Astrocyte (in vitro differentiated cells and primary cell): ENCODE results near the gene MYCBPAP. TPM values are rescaled to one million over a fixed set of nuclear protein-coding genes. Genes with fewer than 3 reads are reported as not detected.

Source experiments
- DNase-seq: peaks from one replicate; pipeline ENCODE4 v3.0.0-alpha.2; 2010; ENCODE audit warnings: low read depth
- FAIRE-seq: peaks from 2 replicates; lab custom pipeline; 2011; peaks lifted over from hg19 to GRCh38; lab: Jason Lieb, UNC
- H2AFZ ChIP-seq: 2 replicates; pipeline ENCODE4 v1.6.0; 2012; ENCODE audit warnings: low read depth, low read length, inconsistent platforms
- H3K27ac ChIP-seq: 2 replicates; pipeline ENCODE4 v1.5.1; 2011; ENCODE audit warnings: low read depth, low read length, inconsistent platforms
- H3K27me3 ChIP-seq: 2 replicates; pipeline ENCODE4 v1.6.0; 2011; ENCODE audit warnings: low read length, inconsistent platforms; ENCODE audit not compliant: insufficient read depth
- H3K36me3 ChIP-seq: 2 replicates; pipeline ENCODE4 v1.5.1; 2011; ENCODE audit warnings: low read length, inconsistent platforms; ENCODE audit not compliant: insufficient read depth
- H3K4me1 ChIP-seq: 2 replicates; pipeline ENCODE4 v1.5.1; 2011; ENCODE audit warnings: low read length, inconsistent platforms; ENCODE audit not compliant: insufficient read depth
- H3K4me2 ChIP-seq: 2 replicates; pipeline ENCODE4 v1.6.0; 2012; ENCODE audit warnings: low read length, inconsistent platforms
- H3K4me3 ChIP-seq: 2 replicates; pipeline ENCODE4 v1.5.1; 2011; ENCODE audit warnings: low read depth, mild to moderate bottlenecking, low read length, inconsistent platforms; ENCODE audit not compliant: insufficient read depth
- H3K79me2 ChIP-seq: 2 replicates; pipeline ENCODE4 v1.6.0; 2012; ENCODE audit warnings: mild to moderate bottlenecking, low read length, inconsistent platforms; ENCODE audit not compliant: insufficient read depth
- H3K9ac ChIP-seq: 2 replicates; pipeline ENCODE4 v1.6.0; 2012; ENCODE audit warnings: mild to moderate bottlenecking, low read length, inconsistent platforms
- H3K9me3 ChIP-seq: 2 replicates; pipeline ENCODE4 v1.5.1; 2012; ENCODE audit warnings: low read depth, mild to moderate bottlenecking, low read length, inconsistent platforms; ENCODE audit not compliant: insufficient read depth
- H4K20me1 ChIP-seq: 2 replicates; pipeline ENCODE4 v1.6.0; 2012; ENCODE audit warnings: low read length, inconsistent platforms; ENCODE audit not compliant: insufficient read depth
- H3K27ac Mint-ChIP-seq: one replicate; pipeline ENCODE4 v1.8.0; 2021; ENCODE audit warnings: mild to moderate bottlenecking, mixed read lengths; ENCODE audit not compliant: unreplicated experiment
- H3K27me3 Mint-ChIP-seq: one replicate; pipeline ENCODE4 v1.8.0; 2021; ENCODE audit warnings: low read depth, mixed read lengths; ENCODE audit not compliant: unreplicated experiment
- H3K36me3 Mint-ChIP-seq: one replicate; pipeline ENCODE4 v1.8.0; 2021; ENCODE audit warnings: low read depth, mixed read lengths; ENCODE audit not compliant: unreplicated experiment
- H3K4me1 Mint-ChIP-seq: one replicate; pipeline ENCODE4 v1.8.0; 2021; ENCODE audit warnings: low read depth, mixed read lengths; ENCODE audit not compliant: unreplicated experiment
- H3K4me3 Mint-ChIP-seq: one replicate; pipeline ENCODE4 v1.8.0; 2021; ENCODE audit warnings: mild to moderate bottlenecking, moderate library complexity, mixed read lengths; ENCODE audit not compliant: unreplicated experiment
- H3K9me3 Mint-ChIP-seq: one replicate; pipeline ENCODE4 v1.8.0; 2021; ENCODE audit warnings: mild to moderate bottlenecking, mixed read lengths; ENCODE audit not compliant: unreplicated experiment
- CTCF ChIP-seq: IDR thresholded peaks from 2 replicates; pipeline ENCODE4 v1.5.1; 2011; ENCODE audit warnings: low read depth, mild to moderate bottlenecking, inconsistent platforms, low read length, moderate library complexity; ENCODE audit not compliant: insufficient read depth
- EZH2 ChIP-seq: IDR thresholded peaks from 2 replicates; pipeline ENCODE4 v1.6.1; 2012; ENCODE audit warnings: mild to moderate bottlenecking, low read length, inconsistent platforms; ENCODE audit not compliant: insufficient read depth
- total RNA-seq: library from RNA; stranded (reverse); gene quantifications from 2 replicates; pipeline ENCODE4 v1.2.1, GENCODE V29; 2021

MYCBPAP gene
- total RNA-seq, 1 donor from 2014 or later = 1.4 TPM

DNA sequence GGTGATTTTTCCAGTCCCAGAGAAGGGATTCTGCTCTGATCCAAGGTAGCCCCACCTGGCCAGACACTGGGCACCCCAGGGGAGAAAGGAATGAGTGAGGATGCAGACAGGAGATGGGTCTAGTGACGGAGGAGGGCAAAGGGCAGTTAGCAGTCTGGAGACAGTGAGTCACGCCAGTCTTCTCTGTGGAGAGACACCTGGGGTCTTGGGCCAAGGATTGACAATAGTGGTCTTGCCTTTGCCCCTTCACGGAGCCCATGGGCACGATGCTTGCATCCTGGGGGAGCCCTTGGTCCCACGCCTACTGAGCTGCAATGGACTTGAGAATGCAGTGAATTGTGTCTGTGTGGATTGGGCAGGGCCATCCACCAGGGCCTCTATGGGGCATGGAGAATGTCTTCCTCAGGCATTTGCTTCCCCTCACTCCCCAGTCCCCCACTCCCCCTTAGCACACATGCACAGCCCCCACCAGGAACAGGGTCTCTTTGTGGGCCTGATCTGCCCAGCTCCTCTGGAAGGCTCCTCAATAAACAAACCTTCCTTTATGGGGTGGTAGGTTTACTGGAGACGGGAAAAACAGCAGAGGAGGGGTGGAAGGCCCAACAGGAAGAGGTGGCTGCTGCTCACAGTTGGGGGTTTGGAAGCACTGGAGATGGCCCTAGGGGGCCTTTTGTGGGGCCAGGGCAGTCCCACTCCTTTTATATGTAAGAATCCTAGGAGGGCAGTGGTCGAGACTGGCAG lies 41.0 kb upstream of the MYCBPAP start:
- no peak for DNase-seq
- H3K27me3 ChIP-seq = peaks cover 12% of the 10 kb centered on the region
- no peaks in the 10 kb centered on the region for H3K79me2 ChIP-seq
- Mint-ChIP-seq H3K9me3 (peaks cover 4% of the 10 kb centered on the region), H3K4me3 (no peak overlapping the region), H3K36me3 (peaks cover 27% of the 10 kb centered on the region), H3K4me1 (no peaks in the 10 kb centered on the region), H3K27ac (no peak overlapping the region), H3K27me3 (peaks cover 21% of the 10 kb centered on the region)
- H3K4me2 ChIP-seq = no peak overlapping the region
- H2AFZ ChIP-seq = no peak overlapping the region
- no peaks in the 10 kb centered on the region for H3K36me3 ChIP-seq
- no peak for TF ChIP-seq EZH2
- TF ChIP-seq CTCF = no peak
- no peak overlapping the region for H3K4me3 ChIP-seq
- H3K4me1 ChIP-seq = peaks cover 6% of the 10 kb centered on the region
- H3K27ac ChIP-seq = no peak overlapping the region
- no peak for FAIRE-seq
- no peak overlapping the region for H3K9ac ChIP-seq
- H4K20me1 ChIP-seq = peaks cover 5% of the 10 kb centered on the region
- H3K9me3 ChIP-seq = no peaks in the 10 kb centered on the region

DNA sequence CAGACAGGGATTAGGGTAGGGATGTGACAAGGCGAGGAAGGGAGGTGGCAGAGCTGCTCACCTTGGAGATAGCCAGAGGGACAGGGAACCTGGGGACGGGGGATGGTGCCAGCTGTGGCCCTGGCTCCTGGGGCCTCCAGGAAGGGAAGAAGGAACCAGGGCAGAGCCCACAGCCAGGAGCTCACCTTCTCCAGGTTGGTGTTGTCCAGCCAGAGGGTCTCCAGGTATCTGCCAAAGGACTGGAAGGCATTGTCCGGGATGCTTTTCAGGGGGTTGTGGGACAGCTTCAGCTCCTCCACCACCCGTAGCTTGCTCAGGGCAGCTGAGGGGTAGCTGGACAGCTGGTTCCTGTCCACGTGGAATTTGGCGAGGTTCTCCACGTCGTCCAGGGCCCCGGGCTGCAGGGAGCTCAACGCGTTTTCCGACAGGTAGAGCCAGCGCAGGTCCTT lies 40.4 kb upstream of the MYCBPAP start:
- no peak overlapping the region for H3K4me3 ChIP-seq
- peaks cover 6% of the 10 kb centered on the region for H3K4me1 ChIP-seq
- Mint-ChIP-seq H3K4me1 (no peaks in the 10 kb centered on the region), H3K4me3 (no peak overlapping the region), H3K27ac (no peak overlapping the region), H3K9me3 (peaks cover 4% of the 10 kb centered on the region), H3K27me3 (peaks cover 25% of the 10 kb centered on the region), H3K36me3 (peaks cover 27% of the 10 kb centered on the region)
- no peaks in the 10 kb centered on the region for H3K9me3 ChIP-seq
- no peaks in the 10 kb centered on the region for H3K79me2 ChIP-seq
- TF ChIP-seq CTCF = no peak
- no peak for TF ChIP-seq EZH2
- no peak overlapping the region for H3K27ac ChIP-seq
- no peaks in the 10 kb centered on the region for H3K36me3 ChIP-seq
- no peak for DNase-seq
- no peak for FAIRE-seq
- no peak overlapping the region for H2AFZ ChIP-seq
- H3K27me3 ChIP-seq = peaks cover 12% of the 10 kb centered on the region
- no peak overlapping the region for H3K9ac ChIP-seq
- no peak overlapping the region for H3K4me2 ChIP-seq
- H4K20me1 ChIP-seq = peaks cover 5% of the 10 kb centered on the region
